SK-MEL-5 (cell line): ENCODE data around the gene ART5. TPM values are rescaled to one million over a fixed set of nuclear protein-coding genes. Genes with fewer than 3 reads are reported as not detected.
"Not testable (repeated sequence)": the region's sequence is repeated elsewhere in the genome, so short reads cannot be mapped to it uniquely, and the experiment has no call there.

Experiments used
- DNase-seq: peaks from one replicate; pipeline ENCODE4 v3.0.0-alpha.2; 2016; ENCODE audit warnings: low read depth, low spot score
- in situ Hi-C: cut with HindIII; loops from 2 replicates; pipeline ENCODE4 v1.10.0; 2016; ENCODE audit warnings: low sequenced_read_pairs, high pct_unique_total_duplicates, low pct_unique_long_range_greater_than_20kb
- total RNA-seq: library from RNA; depleted of rRNA; stranded (reverse); fragments of >200 nt; shearing (Covaris generic); gene quantifications from 2 replicates; pipeline ENCODE4 v1.2.3, GENCODE V29; 2014

The ART5 gene
- total RNA-seq, 1 experiment from 2014 or later, result not detected

GRCh38 chr11:3662856-3663255 lies 21.1 kb upstream of the ART5 start:
- DNase-seq, result no peak
- in situ Hi-C loops, result no loop called here

- DNase-seq, result no peak
- in situ Hi-C loops, result no loop called here
Measured at GRCh38 chr11:3660960-3661359, 19.2 kb upstream of the ART5 start.

GRCh38 chr11:3659595-3660515 lies 18.1 kb upstream of the ART5 start:
- DNase-seq, result no peak
- in situ Hi-C loops, result no loop called here

- in situ Hi-C loops, result no loop called here
- DNase-seq, result no peak
Measured at GRCh38 chr11:3658252-3658651, 16.5 kb upstream of the ART5 start.

GRCh38 chr11:3657331-3657730 lies 15.5 kb upstream of the ART5 start:
- DNase-seq, in situ Hi-C loops: not testable (repeated sequence)

GRCh38 chr11:3655547-3655946 lies 13.8 kb upstream of the ART5 start:
- in situ Hi-C loops, result no loop called here
- DNase-seq, result peak; percentile 22

- in situ Hi-C loops, result not testable (repeated sequence)
Measured at GRCh38 chr11:3652514-3652913, 10.7 kb upstream of the ART5 start.

GRCh38 chr11:3649374-3649773 lies 7.6 kb upstream of the ART5 start:
- in situ Hi-C loops, DNase-seq: not testable (repeated sequence)

More at GRCh38 chr11:3652514-3652913, 10.7 kb upstream of the ART5 start:
- not testable (repeated sequence) for DNase-seq

GRCh38 chr11:3648843-3649242 lies 7.1 kb upstream of the ART5 start:
- DNase-seq, in situ Hi-C loops: not testable (repeated sequence)

- in situ Hi-C loops, result no loop called here
- no peak for DNase-seq
Measured at GRCh38 chr11:3645552-3645951, 3.8 kb upstream of the ART5 start.

GRCh38 chr11:3644817-3645235 lies 3.0 kb upstream of the ART5 start, which contains the start of gene ART1:
Gene ART1, plus strand, starts transcription at chr11:3645128. Its CDS starts 14,086 bp downstream, at chr11:3659214.
- peak; percentile 40 for DNase-seq
- in situ Hi-C loops, result no loop called here

- in situ Hi-C loops, DNase-seq: not testable (repeated sequence)
Measured at GRCh38 chr11:3643102-3643546, 1.3 kb upstream of the ART5 start.

GRCh38 chr11:3642071-3642951 lies 519 bp upstream of the ART5 start:
- peak; percentile 64 for DNase-seq
- in situ Hi-C loops, result no loop called here

- DNase-seq, result no peak
- in situ Hi-C loops, result no loop called here
Measured at GRCh38 chr11:3641191-3641590, 601 bp downstream of the ART5 start.

- in situ Hi-C loops, result no loop called here
- DNase-seq, result no peak
Measured at GRCh38 chr11:3639841-3640240, 2.0 kb downstream of the ART5 start.

- in situ Hi-C loops, result no loop called here
- no peak for DNase-seq
Measured at GRCh38 chr11:3638513-3638912, 3.3 kb downstream of the ART5 start.

- no peak for DNase-seq
- in situ Hi-C loops, result no loop called here
Measured at GRCh38 chr11:3637201-3637600, 4.6 kb downstream of the ART5 start.
